IMR-90 (cell line): ENCODE results near the gene SEBOX. TPM values are rescaled to one million over a fixed set of nuclear protein-coding genes. Genes with fewer than 3 reads are reported as not detected.

ENCODE experiments used
- ATAC-seq: fragments of 200-7000 bp; cut with Tn5 transposase; 2 replicates; pipeline ENCODE4 v1.9.1; 2020; ENCODE audit warnings: low read depth, mild to moderate bottlenecking, moderate library complexity
- BruUV-seq: library from RNA; stranded (reverse); fragments of 400-500 nt; replicated peaks from 2 replicates; lab custom pipeline; 2021; lab: Mats Ljungman, UMichigan
- CTCF ChIA-PET: fragments of 300-600 bp; formaldehyde crosslinking; extraction: SDS; loops from one replicate; lab custom pipeline; 2021; ENCODE audit warnings: antibody characterized with exemption; lab: Yijun Ruan, JAX
- POLR2A ChIA-PET: fragments of 300-600 bp; sonication (Branson Sonifier 250); formaldehyde crosslinking; loops from one replicate; lab custom pipeline; 2022; ENCODE audit warnings: antibody characterized with exemption; ENCODE audit not compliant: unreplicated experiment; lab: Charles Lee
- DNase-seq: peaks from one replicate; pipeline ENCODE4 v3.0.0; 2013
- H2AFZ ChIP-seq: replicated peaks from 2 replicates; pipeline ENCODE3; 2013; ENCODE audit warnings: low read length, mild to moderate bottlenecking; ENCODE audit not compliant: poor library complexity
- H2AK5ac ChIP-seq: 2 replicates; pipeline ENCODE4 v1.6.1; 2013; ENCODE audit warnings: low read depth, low read length, inconsistent platforms
- H2AK9ac ChIP-seq: replicated peaks from 2 replicates; pipeline ENCODE3; 2013; ENCODE audit warnings: mild to moderate bottlenecking, low read depth, low read length, moderate library complexity; ENCODE audit not compliant: poor library complexity
- H2BK120ac ChIP-seq: 2 replicates; pipeline ENCODE4 v1.6.1; 2013; ENCODE audit warnings: low read depth, low read length, inconsistent platforms
- H2BK15ac ChIP-seq: 3 replicates; pipeline ENCODE4 v1.6.1; 2013; ENCODE audit warnings: low read depth, low read length, inconsistent platforms
- H2BK20ac ChIP-seq: 2 replicates; pipeline ENCODE4 v1.6.1; 2013; ENCODE audit warnings: low read depth, mild to moderate bottlenecking, inconsistent platforms, low read length, moderate library complexity
- H2BK5ac ChIP-seq: 2 replicates; pipeline ENCODE4 v1.6.1; 2013; ENCODE audit warnings: mild to moderate bottlenecking, low read depth, low read length, inconsistent platforms; ENCODE audit not compliant: poor library complexity, severe bottlenecking
- H3K14ac ChIP-seq: replicated peaks from 2 replicates; pipeline ENCODE4 v1.6.1; 2013; ENCODE audit warnings: low read depth, low read length, inconsistent platforms
- H3K18ac ChIP-seq: 2 replicates; pipeline ENCODE4 v1.6.1; 2013; ENCODE audit warnings: low read depth, low read length, control low read depth
- H3K23ac ChIP-seq: 2 replicates; pipeline ENCODE4 v1.6.1; 2013; ENCODE audit warnings: low read depth, low read length, inconsistent platforms
- H3K27ac ChIP-seq: 2 replicates; pipeline ENCODE4 v1.5.1; 2013; ENCODE audit warnings: mild to moderate bottlenecking, control low read depth, low read length; ENCODE audit not compliant: insufficient read depth
- H3K27me3 ChIP-seq: 2 replicates; pipeline ENCODE4 v1.6.1; 2013; ENCODE audit warnings: low read length; ENCODE audit not compliant: control insufficient read depth, insufficient read depth
- H3K36me3 ChIP-seq: 2 replicates; pipeline ENCODE4 v1.6.1; 2013; ENCODE audit warnings: low read length, mixed read lengths; ENCODE audit not compliant: control insufficient read depth, insufficient read depth
- H3K4ac ChIP-seq: 2 replicates; pipeline ENCODE4 v1.6.1; 2013; ENCODE audit warnings: low read depth, low read length, inconsistent platforms
- H3K4me1 ChIP-seq: 2 replicates; pipeline ENCODE4 v1.6.1; 2013; ENCODE audit warnings: low read length, mixed read lengths; ENCODE audit not compliant: control insufficient read depth, insufficient read depth
- H3K4me2 ChIP-seq: 2 replicates; pipeline ENCODE4 v1.6.1; 2013; ENCODE audit warnings: low read depth, mild to moderate bottlenecking, control low read depth, low read length, moderate library complexity
- H3K4me3 ChIP-seq: 2 replicates; pipeline ENCODE4 v1.5.1; 2013; ENCODE audit warnings: low read depth, mild to moderate bottlenecking, control low read depth, low read length, moderate library complexity; ENCODE audit not compliant: insufficient read depth
- H3K56ac ChIP-seq: 2 replicates; pipeline ENCODE4 v1.6.1; 2013; ENCODE audit warnings: low read length, inconsistent platforms; ENCODE audit not compliant: insufficient read depth; ENCODE audit errors: extremely low read depth
- H3K79me1 ChIP-seq, 2 experiments: 2 replicates each; pipeline ENCODE4 v1.6.1; 2013; ENCODE audit warnings: low read length in 2 of 2, inconsistent platforms in 1 of 2, low read depth in 1 of 2
- H3K9ac ChIP-seq: 2 replicates; pipeline ENCODE4 v1.6.1; 2013; ENCODE audit warnings: low read depth, low read length, control low read depth
- H3K9me1 ChIP-seq: 2 replicates; pipeline ENCODE4 v1.6.1; 2013; ENCODE audit warnings: low read length, inconsistent platforms; ENCODE audit not compliant: insufficient read depth
- H3K9me3 ChIP-seq: 2 replicates; pipeline ENCODE4 v1.6.1; 2013; ENCODE audit warnings: low read length; ENCODE audit not compliant: control insufficient read depth, insufficient read depth
- H4K20me1 ChIP-seq: 2 replicates; pipeline ENCODE4 v1.6.1; 2013; ENCODE audit warnings: low read length, inconsistent platforms; ENCODE audit not compliant: insufficient read depth
- H4K5ac ChIP-seq: 2 replicates; pipeline ENCODE4 v1.6.1; 2013; ENCODE audit warnings: mild to moderate bottlenecking, low read depth, low read length, control low read depth
- H4K8ac ChIP-seq, 2 experiments: 2 replicates each; pipeline ENCODE4 v1.6.1; 2013; ENCODE audit warnings: low read depth in 2 of 2, low read length in 2 of 2, control low read depth in 1 of 2, inconsistent platforms in 1 of 2
- H4K91ac ChIP-seq: 2 replicates; pipeline ENCODE4 v1.6.1; 2013; ENCODE audit warnings: low read depth, low read length, inconsistent platforms; ENCODE audit not compliant: insufficient read depth
- BHLHE40 ChIP-seq: fragments of 150-350 bp; IDR thresholded peaks from 2 replicates; pipeline ENCODE4 v1.6.1; 2016; ENCODE audit warnings: mild to moderate bottlenecking, low read depth, low read length
- CEBPB ChIP-seq: IDR thresholded peaks from 2 replicates; pipeline ENCODE4 v1.6.1; 2012; ENCODE audit warnings: low read depth, low read length, improper control_type of control experiment
- CHD1 ChIP-seq: IDR thresholded peaks from 2 replicates; pipeline ENCODE4 v1.6.1; 2012; ENCODE audit warnings: low read depth, low read length, improper control_type of control experiment
- FOS ChIP-seq: fragments of 150-350 bp; IDR thresholded peaks from 2 replicates; pipeline ENCODE4 v1.6.1; 2016; ENCODE audit warnings: low read depth, low read length
- MAFK ChIP-seq: IDR thresholded peaks from 2 replicates; pipeline ENCODE4 v1.6.1; 2012; ENCODE audit warnings: low read depth, low read length, improper control_type of control experiment
- MAZ ChIP-seq: IDR thresholded peaks from 2 replicates; pipeline ENCODE4 v1.6.1; 2012; ENCODE audit warnings: low read depth, mild to moderate bottlenecking, low read length, improper control_type of control experiment, moderate library complexity, borderline replicate concordance
- MXI1 ChIP-seq: IDR thresholded peaks from 2 replicates; pipeline ENCODE4 v1.6.1; 2012; ENCODE audit warnings: low read depth, mild to moderate bottlenecking, low read length, moderate library complexity, borderline replicate concordance
- NFE2L2 ChIP-seq: fragments of 150-350 bp; IDR thresholded peaks from 2 replicates; pipeline ENCODE4 v1.6.1; 2016; ENCODE audit warnings: low read depth, mild to moderate bottlenecking, low read length
- POLR2A ChIP-seq: IDR thresholded peaks from 2 replicates; pipeline ENCODE4 v1.6.1; 2012; ENCODE audit warnings: mild to moderate bottlenecking, low read depth, low read length
- RAD21 ChIP-seq: IDR thresholded peaks from 2 replicates; pipeline ENCODE4 v1.6.1; 2012; ENCODE audit warnings: low read length, improper control_type of control experiment
- RCOR1 ChIP-seq: IDR thresholded peaks from 2 replicates; pipeline ENCODE4 v1.6.1; 2012; ENCODE audit warnings: mild to moderate bottlenecking, low read length, improper control_type of control experiment; ENCODE audit not compliant: insufficient replicate concordance
- RFX5 ChIP-seq: IDR thresholded peaks from 2 replicates; pipeline ENCODE4 v1.8.0; 2012; ENCODE audit warnings: low read depth, mild to moderate bottlenecking, low read length, moderate library complexity
- SMC3 ChIP-seq: fragments of 150-350 bp; IDR thresholded peaks from 2 replicates; pipeline ENCODE4 v1.6.1; 2016; ENCODE audit warnings: low read depth, mild to moderate bottlenecking, antibody characterized with exemption, low read length, moderate library complexity
- WGBS, 2 experiments: methylation state at CpG; one replicate each; pipeline versions ENCODE4 v1.1.5 to v1.1.7; 2013; ENCODE audit warnings: missing lambda C conversion rate in 2 of 2; ENCODE audit not compliant: insufficient read length in 1 of 2; ENCODE audit errors: extremely low coverage in 2 of 2; 5-methylcytosine and 5-hydroxymethylcytosine counted together
- dilution Hi-C: fragments of 300-500 bp; cut with HindIII; formaldehyde crosslinking; loops from one replicate; pipeline ENCODE4 v1.14.3; 2018; ENCODE audit warnings: low sequenced_read_pairs; ENCODE audit not compliant: unreplicated experiment
- in situ Hi-C: fragments of 300-500 bp; cut with MboI; formaldehyde crosslinking; loops from 3 replicates; pipeline ENCODE4 v1.14.3; 2019; ENCODE audit warnings: low sequenced_read_pairs, inconsistent platforms, mixed read lengths
- intact Hi-C: fragments of 100-400 bp; cut with micrococcal nuclease; formaldehyde crosslinking; loops from 2 replicates; pipeline ENCODE4 v1.10.0; 2022
- polyA plus RNA-seq, 3 experiments: library from polyadenylated mRNA; depleted of rRNA; stranded (reverse); fragments of >200 nt; gene quantifications; 2 replicates each; pipeline ENCODE4 v1.2.3, GENCODE V29; 2012; ENCODE audit warnings: low replicate concordance in 1 of 3
- total RNA-seq: library from RNA; depleted of rRNA; stranded (reverse); fragments of >200 nt; gene quantifications from 2 replicates; pipeline ENCODE4 v1.2.3, GENCODE V29; 2012
- TF ChIP-seq, protein P1 (sequence below): fragments of 150-350 bp; IDR thresholded peaks from 2 replicates; pipeline ENCODE4 v1.6.1; 2016; ENCODE audit warnings: low read depth, mild to moderate bottlenecking, low read length, moderate library complexity, borderline replicate concordance
- TF ChIP-seq, protein P2 (sequence below): fragments of 150-350 bp; IDR thresholded peaks from 2 replicates; pipeline ENCODE4 v1.6.1; 2017; ENCODE audit warnings: mild to moderate bottlenecking, antibody characterized with exemption, low read length, low read depth
- TF ChIP-seq, protein P3 (sequence below): conservative IDR thresholded peaks from 2 replicates; pipeline ENCODE4 v1.5.1; 2012; ENCODE audit warnings: mild to moderate bottlenecking, low read depth, low read length, improper control_type of control experiment

Gene SEBOX
- total and polyA plus RNA-seq, 2 of the 4 experiments (the other 2 are of a cell fraction): not detected

DNA sequence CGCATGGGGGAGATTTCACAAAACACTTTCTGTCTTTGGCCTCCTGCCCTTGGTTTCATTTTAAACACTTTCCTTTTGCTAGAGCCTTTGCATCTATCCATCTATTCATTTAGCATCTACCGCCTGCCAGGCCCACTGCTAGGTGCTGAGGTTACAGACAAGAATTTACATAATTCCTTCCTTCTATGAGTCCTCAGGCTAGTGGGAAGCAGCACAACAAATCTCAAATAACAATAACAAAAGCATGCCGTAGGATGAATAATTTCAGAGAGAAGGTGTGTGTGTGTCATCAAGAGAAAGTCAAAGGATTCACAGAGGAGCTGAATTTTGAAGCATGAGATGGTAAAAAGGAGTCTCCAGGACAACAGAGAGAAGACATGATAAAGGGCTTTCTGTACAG, 47.1 kb upstream of the SEBOX start:
- intact Hi-C loops (no loop called here), dilution Hi-C loops (no loop called here), in situ Hi-C loops (no loop called here)
- peaks cover 33% of the 10 kb centered on the region for H3K27me3 ChIP-seq
- no peak overlapping the region for H2BK20ac ChIP-seq
- no peak overlapping the region for H3K9ac ChIP-seq
- H3K4ac ChIP-seq: no peak overlapping the region
- POLR2A ChIA-PET: no interaction called here
- no peak for ATAC-seq
- H4K5ac ChIP-seq: no peak overlapping the region
- CTCF ChIA-PET: no interaction called here
- H2BK15ac ChIP-seq: no peak overlapping the region
- H3K79me1 ChIP-seq: no peaks in the 10 kb centered on the region
- H4K20me1 ChIP-seq: no peaks in the 10 kb centered on the region
- no peak overlapping the region for H3K4me2 ChIP-seq
- H4K91ac ChIP-seq: no peak overlapping the region
- no peak overlapping the region for H3K23ac ChIP-seq
- H3K9me3 ChIP-seq: no peaks in the 10 kb centered on the region
- no TSS peak for BruUV-seq
- H3K36me3 ChIP-seq: no peaks in the 10 kb centered on the region
- no peak overlapping the region for H2AK9ac ChIP-seq
- TF ChIP-seq RAD21 (no peak), CEBPB (no peak), SMC3 (no peak), RFX5 (no peak), MAFK (no peak), NFE2L2 (no peak), FOS (no peak), RCOR1 (no peak), MAZ (no peak), POLR2A (no peak), BHLHE40 (no peak), CHD1 (no peak), MXI1 (no peak)
- TF ChIP-seq, protein P1, sequence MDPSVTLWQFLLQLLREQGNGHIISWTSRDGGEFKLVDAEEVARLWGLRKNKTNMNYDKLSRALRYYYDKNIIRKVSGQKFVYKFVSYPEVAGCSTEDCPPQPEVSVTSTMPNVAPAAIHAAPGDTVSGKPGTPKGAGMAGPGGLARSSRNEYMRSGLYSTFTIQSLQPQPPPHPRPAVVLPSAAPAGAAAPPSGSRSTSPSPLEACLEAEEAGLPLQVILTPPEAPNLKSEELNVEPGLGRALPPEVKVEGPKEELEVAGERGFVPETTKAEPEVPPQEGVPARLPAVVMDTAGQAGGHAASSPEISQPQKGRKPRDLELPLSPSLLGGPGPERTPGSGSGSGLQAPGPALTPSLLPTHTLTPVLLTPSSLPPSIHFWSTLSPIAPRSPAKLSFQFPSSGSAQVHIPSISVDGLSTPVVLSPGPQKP: no peak
- TF ChIP-seq, protein P2, sequence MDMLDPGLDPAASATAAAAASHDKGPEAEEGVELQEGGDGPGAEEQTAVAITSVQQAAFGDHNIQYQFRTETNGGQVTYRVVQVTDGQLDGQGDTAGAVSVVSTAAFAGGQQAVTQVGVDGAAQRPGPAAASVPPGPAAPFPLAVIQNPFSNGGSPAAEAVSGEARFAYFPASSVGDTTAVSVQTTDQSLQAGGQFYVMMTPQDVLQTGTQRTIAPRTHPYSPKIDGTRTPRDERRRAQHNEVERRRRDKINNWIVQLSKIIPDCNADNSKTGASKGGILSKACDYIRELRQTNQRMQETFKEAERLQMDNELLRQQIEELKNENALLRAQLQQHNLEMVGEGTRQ: no peak
- TF ChIP-seq, protein P3, sequence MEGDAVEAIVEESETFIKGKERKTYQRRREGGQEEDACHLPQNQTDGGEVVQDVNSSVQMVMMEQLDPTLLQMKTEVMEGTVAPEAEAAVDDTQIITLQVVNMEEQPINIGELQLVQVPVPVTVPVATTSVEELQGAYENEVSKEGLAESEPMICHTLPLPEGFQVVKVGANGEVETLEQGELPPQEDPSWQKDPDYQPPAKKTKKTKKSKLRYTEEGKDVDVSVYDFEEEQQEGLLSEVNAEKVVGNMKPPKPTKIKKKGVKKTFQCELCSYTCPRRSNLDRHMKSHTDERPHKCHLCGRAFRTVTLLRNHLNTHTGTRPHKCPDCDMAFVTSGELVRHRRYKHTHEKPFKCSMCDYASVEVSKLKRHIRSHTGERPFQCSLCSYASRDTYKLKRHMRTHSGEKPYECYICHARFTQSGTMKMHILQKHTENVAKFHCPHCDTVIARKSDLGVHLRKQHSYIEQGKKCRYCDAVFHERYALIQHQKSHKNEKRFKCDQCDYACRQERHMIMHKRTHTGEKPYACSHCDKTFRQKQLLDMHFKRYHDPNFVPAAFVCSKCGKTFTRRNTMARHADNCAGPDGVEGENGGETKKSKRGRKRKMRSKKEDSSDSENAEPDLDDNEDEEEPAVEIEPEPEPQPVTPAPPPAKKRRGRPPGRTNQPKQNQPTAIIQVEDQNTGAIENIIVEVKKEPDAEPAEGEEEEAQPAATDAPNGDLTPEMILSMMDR: no peak
- no peak overlapping the region for H3K4me3 ChIP-seq
- H3K4me1 ChIP-seq: no peaks in the 10 kb centered on the region
- H3K14ac ChIP-seq: no peak overlapping the region
- no peak for DNase-seq
- H2BK5ac ChIP-seq: no peak overlapping the region
- H2BK120ac ChIP-seq: no peak overlapping the region
- no peaks in the 10 kb centered on the region for H3K9me1 ChIP-seq
- no peak overlapping the region for H3K56ac ChIP-seq
- no peak overlapping the region for H3K27ac ChIP-seq
- no CpG with 5 or more reads among the region's 3 CpGs for WGBS, 2 experiments
- no peak overlapping the region for H2AK5ac ChIP-seq
- no peak overlapping the region for H4K8ac ChIP-seq
- H3K18ac ChIP-seq: no peak overlapping the region
- no peak overlapping the region for H2AFZ ChIP-seq
